ENCODE data around the gene PLEKHM3.

Gene PLEKHM3

DNA sequence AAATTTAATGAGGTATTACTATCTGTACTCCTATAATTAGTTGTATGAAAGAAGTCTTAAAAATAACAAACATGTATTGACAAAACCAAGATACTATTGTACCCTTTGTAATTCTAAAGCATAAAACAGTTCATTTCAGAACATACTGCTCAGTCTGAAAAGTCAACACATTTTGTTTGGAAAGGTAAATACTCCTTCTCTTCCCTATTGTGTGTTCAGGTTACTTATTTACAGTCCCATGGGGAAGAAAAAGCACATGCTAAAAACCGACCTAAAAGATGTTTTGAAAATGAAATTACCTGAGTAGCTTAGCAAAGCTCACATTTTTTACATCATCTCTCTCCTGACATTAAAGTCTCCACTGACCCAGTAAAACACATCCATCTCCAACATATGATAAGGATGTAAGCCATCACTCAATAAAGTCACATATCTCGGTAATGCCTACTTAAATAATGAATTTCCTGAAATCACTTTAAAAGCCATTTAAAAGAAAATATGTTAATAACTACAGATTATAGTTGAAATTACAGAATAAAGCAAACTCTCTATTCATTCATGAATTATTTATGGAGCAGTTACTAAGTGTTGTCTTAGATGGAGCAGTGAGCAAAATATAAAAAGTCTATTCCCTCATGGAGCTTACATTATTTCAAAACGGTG, 180.0 kb downstream of the PLEKHM3 start:
- Histone ChIP-seq H3K27me3 (no peaks in the 10 kb centered on the region), H3K4me3 (no peak overlapping the region), H3K36me3 (no peaks in the 10 kb centered on the region), H3K4me1 (peaks cover 0 to 14% (median 8%) of the 10 kb centered on the region in 4 donors), H3K27ac (no peak overlapping the region), H3K9me3 (no peaks in the 10 kb centered on the region)
- intact Hi-C loops (cut with DNase I; ENCODE audit: low total_unique reads), result no loop called here
- TF ChIP-seq CTCF (IDR thresholded peaks at IDR 0.05), result no peak
- no peak for DNase-seq

DNA sequence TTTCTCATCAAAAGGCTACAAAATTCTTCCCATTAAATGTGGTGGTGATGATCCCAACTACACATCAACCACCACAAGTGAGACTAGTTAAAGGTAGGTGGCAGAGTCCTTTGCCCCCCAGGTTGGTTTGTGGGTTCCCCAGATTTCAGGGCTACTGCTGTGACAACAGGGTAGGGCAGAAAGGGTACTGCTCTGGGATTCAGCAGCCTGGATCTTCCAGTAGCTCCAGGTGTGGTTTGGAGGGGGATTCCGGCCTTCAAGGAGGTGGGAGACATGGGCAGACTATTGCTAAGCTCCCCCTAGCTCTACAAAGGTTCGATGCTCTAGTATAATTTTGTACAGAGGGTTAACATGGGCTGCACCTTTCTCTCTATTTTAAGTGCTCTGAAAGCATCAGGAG, 180.7 kb downstream of the PLEKHM3 start:
- no peaks in the 10 kb centered on the region for H3K9me3 ChIP-seq
- H3K27me3 ChIP-seq, result no peaks in the 10 kb centered on the region
- no peak for TF ChIP-seq CTCF (IDR thresholded peaks at IDR 0.05)
- intact Hi-C loops (cut with DNase I; ENCODE audit: low total_unique reads), result no loop called here
- H3K4me3 ChIP-seq, result no peak overlapping the region
- H3K36me3 ChIP-seq, result no peaks in the 10 kb centered on the region
- no peak for DNase-seq
- no peak overlapping the region for H3K27ac ChIP-seq
- peaks cover 0 to 14% (median 8%) of the 10 kb centered on the region in 4 donors for H3K4me1 ChIP-seq

DNA sequence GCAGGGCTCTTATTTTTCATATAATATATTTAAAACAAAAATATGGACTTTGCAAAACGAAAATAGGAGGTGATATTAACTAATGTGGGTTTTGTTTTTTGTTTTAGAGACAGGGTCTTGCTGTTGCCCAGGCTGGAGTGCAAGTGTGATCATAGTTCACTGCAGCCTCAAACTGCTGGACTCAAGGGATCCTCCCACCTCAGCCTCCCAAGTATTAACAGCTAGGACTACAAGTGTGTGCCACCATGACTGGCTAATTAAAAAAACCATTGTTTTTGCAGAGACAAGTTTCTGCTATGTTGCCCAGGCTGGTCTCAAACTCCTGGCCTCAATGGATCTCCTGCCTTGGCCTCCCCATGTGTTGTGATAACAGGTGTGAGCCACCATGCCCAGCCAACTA, 185.2 kb downstream of the PLEKHM3 start:
- no peak for DNase-seq
- Histone ChIP-seq H3K4me1 (peaks cover 0 to 16% (median 10%) of the 10 kb centered on the region in 4 donors), H3K27me3 (no peaks in the 10 kb centered on the region), H3K4me3 (no peak overlapping the region), H3K9me3 (no peaks in the 10 kb centered on the region), H3K36me3 (no peaks in the 10 kb centered on the region), H3K27ac (no peak overlapping the region)
- no peak for TF ChIP-seq CTCF (IDR thresholded peaks at IDR 0.05)
- intact Hi-C loops (cut with DNase I; ENCODE audit: low total_unique reads), result no loop called here

GRCh38 chr2:207839575-207839974, 185.8 kb downstream of the PLEKHM3 start:
- DNase-seq, result no peak
- Histone ChIP-seq H3K4me3 (no peak overlapping the region), H3K4me1 (peaks cover 0 to 16% (median 10%) of the 10 kb centered on the region in 4 donors), H3K27me3 (no peaks in the 10 kb centered on the region), H3K27ac (no peak overlapping the region), H3K36me3 (no peaks in the 10 kb centered on the region), H3K9me3 (no peaks in the 10 kb centered on the region)
- TF ChIP-seq CTCF (IDR thresholded peaks at IDR 0.05), result no peak
- intact Hi-C loops (cut with DNase I; ENCODE audit: low total_unique reads), result no loop called here

DNA sequence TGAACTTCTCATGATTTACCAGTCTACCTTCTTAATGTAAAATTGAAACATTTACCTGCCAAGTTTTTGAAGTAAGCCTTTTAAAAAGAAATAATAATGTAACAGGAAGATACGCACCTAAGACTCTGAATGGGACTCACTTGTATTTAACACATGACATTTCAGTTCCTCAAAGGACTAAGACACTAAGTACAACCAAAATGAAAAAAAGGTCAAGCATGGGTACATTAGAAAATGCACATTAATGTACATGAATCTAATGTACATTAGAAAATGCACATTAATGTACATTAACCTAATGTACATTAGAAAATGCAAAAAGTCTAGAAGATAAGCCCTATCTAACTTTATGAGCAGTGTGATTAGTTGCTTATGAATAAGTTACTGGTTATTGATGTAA, 186.3 kb downstream of the PLEKHM3 start:
- no peak for TF ChIP-seq CTCF (IDR thresholded peaks at IDR 0.05)
- Histone ChIP-seq H3K4me3 (no peak overlapping the region), H3K36me3 (no peaks in the 10 kb centered on the region), H3K9me3 (no peaks in the 10 kb centered on the region), H3K27ac (no peak overlapping the region), H3K27me3 (no peaks in the 10 kb centered on the region), H3K4me1 (peaks cover 0 to 16% (median 10%) of the 10 kb centered on the region in 4 donors)
- intact Hi-C loops (cut with DNase I; ENCODE audit: low total_unique reads), result no loop called here
- DNase-seq, result no peak

All from tibial artery (tissue), 4 donors.